Measurements from ENCODE around the gene CLIC3.

CLIC3 gene

DNA sequence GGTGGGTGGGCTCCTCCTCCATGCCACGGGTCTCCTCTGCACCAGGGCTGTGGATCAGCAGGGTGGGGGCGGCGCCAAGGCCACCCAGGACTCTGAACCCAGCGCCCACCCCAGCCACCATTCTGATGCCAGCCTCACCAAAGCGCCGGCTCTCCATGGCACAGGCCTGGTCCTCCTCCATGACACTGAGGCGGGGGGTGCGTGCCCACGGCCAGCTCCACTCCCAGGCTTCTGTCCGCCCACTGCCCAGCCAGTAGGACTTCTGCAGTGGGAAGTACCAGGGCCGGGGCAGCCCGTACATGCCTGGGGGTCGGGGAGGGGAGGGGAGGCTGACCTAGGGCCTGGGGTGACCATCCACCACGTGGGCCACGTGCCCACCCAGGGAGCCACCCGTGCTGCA is 20.1 kb upstream of the CLIC3 start:
- Mint-ChIP-seq H3K27me3 (ENCODE audit: low read depth) (no peaks in the 10 kb centered on the region), H3K4me3 (no peak overlapping the region), H3K27ac (no peak overlapping the region), H3K9me3 (no peaks in the 10 kb centered on the region), H3K4me1 (ENCODE audit: low read depth) (no peaks in the 10 kb centered on the region), H3K36me3 (ENCODE audit: low read depth) (no peaks in the 10 kb centered on the region)
- DNase-seq (ENCODE audit: low spot score) = no peak

DNA sequence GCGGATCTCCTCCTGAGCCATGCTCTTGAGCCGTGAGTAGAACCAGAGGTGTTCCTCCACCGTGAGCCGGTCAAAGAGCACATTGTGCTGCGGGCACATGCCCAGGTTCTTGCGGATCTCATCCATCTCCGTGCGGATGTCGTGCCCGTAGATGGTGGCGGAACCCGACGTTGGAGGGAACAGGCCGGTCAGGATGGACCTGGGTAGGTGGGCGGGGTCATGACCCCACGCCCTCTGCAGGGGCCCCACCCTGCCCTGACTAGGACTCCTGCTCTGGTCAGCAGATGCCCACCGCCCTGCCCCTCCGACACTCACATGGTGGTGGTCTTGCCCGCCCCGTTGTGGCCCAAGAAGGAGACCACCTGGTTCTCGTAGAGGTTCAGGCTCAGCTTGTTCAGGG is 19.6 kb upstream of the CLIC3 start:
- no peaks in the 10 kb centered on the region for H3K36me3 Mint-ChIP-seq (ENCODE audit: low read depth)
- no peak for DNase-seq (ENCODE audit: low spot score)
- no peaks in the 10 kb centered on the region for H3K9me3 Mint-ChIP-seq
- H3K4me1 Mint-ChIP-seq (ENCODE audit: low read depth) = no peaks in the 10 kb centered on the region
- H3K27me3 Mint-ChIP-seq (ENCODE audit: low read depth) = no peaks in the 10 kb centered on the region
- H3K27ac Mint-ChIP-seq = no peak overlapping the region
- no peak overlapping the region for H3K4me3 Mint-ChIP-seq

DNA sequence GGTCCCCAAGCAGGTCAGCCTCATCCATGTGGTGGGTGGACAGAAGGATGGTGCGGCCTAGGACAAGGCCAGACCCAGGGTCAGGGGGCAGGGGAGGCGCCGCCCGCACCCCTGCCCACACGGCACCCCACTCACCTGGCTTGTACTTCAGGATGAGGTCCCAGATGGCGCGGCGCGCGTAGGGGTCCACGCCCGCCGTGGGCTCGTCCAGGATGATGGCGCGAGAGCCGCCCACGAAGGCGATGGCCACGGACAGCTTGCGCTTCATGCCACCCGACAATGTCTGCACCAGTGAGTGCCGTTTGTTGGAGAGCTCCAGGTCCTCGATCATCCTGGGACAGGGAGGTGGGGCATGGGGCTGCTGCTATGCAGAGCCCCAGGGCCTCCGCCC is 19.2 kb upstream of the CLIC3 start:
- Mint-ChIP-seq H3K27me3 (ENCODE audit: low read depth) (no peaks in the 10 kb centered on the region), H3K4me3 (no peak overlapping the region), H3K27ac (no peak overlapping the region), H3K36me3 (ENCODE audit: low read depth) (no peaks in the 10 kb centered on the region), H3K4me1 (ENCODE audit: low read depth) (no peaks in the 10 kb centered on the region), H3K9me3 (no peaks in the 10 kb centered on the region)
- no peak for DNase-seq (ENCODE audit: low spot score)

DNA sequence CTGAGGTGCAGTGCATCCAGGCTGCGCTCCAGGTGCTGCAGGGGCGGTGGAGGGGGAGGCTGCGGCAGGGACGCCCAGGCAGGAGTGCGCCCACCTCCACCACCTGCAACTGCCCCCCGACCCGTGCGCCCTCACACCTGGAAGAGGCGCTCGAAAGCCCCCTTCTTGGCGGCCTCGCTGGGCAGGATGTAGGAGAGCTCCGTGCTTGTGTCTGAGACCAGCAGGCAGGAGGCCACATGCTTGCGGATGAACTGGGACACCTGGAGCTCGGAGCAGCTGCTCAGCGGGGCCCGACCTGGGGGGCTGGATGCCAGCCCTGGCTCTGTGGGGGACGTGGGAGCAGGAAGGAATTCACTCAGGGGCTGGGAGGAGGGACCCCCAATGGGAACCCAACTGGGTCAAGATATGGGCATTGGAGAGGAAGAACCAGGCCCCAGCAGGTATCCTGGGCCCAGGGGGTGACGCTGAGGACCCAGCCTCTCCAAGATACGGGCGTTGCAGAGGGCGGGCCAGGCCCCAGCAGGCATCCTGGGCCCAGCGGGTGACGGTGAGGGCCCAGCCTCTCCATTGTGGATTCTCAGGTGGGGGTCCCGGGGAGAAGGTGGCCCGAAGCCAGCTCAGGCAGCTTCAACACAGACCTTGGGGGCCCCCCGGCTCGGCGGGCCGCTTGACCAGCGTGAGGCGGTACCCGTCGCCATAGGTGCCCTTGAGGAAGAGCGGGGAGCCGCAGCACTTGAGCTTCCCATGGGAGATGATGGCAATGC is 18.6 kb upstream of the CLIC3 start:
- no peak for DNase-seq (ENCODE audit: low spot score)
- H3K27ac Mint-ChIP-seq = no peak overlapping the region
- no peaks in the 10 kb centered on the region for H3K27me3 Mint-ChIP-seq (ENCODE audit: low read depth)
- no peak overlapping the region for H3K4me3 Mint-ChIP-seq
- H3K36me3 Mint-ChIP-seq (ENCODE audit: low read depth) = no peaks in the 10 kb centered on the region
- H3K4me1 Mint-ChIP-seq (ENCODE audit: low read depth) = no peaks in the 10 kb centered on the region
- no peaks in the 10 kb centered on the region for H3K9me3 Mint-ChIP-seq

DNA sequence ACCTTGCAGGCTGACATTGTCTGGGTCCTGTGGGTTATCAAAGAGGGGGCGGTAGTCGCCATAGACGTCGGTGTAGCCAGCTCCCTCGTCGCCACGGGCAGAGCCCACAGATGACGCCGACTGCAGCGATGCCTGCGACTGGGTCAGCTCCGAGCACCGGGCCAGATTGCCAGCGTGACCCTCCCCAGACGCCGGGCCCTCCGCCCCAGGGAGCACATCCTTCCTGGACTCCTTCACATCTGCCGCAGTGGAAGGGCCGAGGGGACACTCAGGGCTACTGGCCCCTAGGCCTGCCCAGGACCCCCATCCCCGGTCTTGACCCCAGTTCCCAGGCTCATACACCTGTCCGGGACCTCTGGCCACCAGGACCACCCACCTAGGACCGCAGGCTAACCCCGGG is 17.8 kb upstream of the CLIC3 start:
- H3K4me1 Mint-ChIP-seq (ENCODE audit: low read depth) = no peaks in the 10 kb centered on the region
- H3K9me3 Mint-ChIP-seq = no peaks in the 10 kb centered on the region
- no peaks in the 10 kb centered on the region for H3K27me3 Mint-ChIP-seq (ENCODE audit: low read depth)
- no peaks in the 10 kb centered on the region for H3K36me3 Mint-ChIP-seq (ENCODE audit: low read depth)
- no peak for DNase-seq (ENCODE audit: low spot score)
- no peak overlapping the region for H3K27ac Mint-ChIP-seq
- H3K4me3 Mint-ChIP-seq = no peak overlapping the region

DNA sequence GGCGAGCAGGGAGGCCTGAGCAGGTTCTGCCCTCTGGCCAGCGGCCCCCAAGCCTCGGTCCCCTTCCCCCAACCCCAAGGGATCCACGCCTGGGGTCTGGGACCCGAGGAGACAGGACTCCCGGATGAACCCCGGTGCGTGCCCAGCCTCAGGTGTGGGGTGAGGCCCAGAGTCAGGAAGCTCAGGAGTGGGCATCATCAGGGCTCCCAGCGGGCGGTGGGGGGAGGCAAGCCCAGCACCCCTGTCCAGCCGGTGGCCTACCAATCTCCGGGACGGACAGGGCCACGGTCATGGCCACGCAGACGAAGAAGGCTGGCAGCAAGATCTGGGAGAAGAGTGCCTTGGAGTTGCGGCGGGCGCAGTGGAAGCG is 17.2 kb upstream of the CLIC3 start:
- no peaks in the 10 kb centered on the region for H3K9me3 Mint-ChIP-seq
- H3K27me3 Mint-ChIP-seq (ENCODE audit: low read depth) = no peaks in the 10 kb centered on the region
- DNase-seq (ENCODE audit: low spot score) = no peak
- H3K27ac Mint-ChIP-seq = no peak overlapping the region
- H3K4me1 Mint-ChIP-seq (ENCODE audit: low read depth) = no peaks in the 10 kb centered on the region
- H3K36me3 Mint-ChIP-seq (ENCODE audit: low read depth) = no peaks in the 10 kb centered on the region
- no peak overlapping the region for H3K4me3 Mint-ChIP-seq

DNA sequence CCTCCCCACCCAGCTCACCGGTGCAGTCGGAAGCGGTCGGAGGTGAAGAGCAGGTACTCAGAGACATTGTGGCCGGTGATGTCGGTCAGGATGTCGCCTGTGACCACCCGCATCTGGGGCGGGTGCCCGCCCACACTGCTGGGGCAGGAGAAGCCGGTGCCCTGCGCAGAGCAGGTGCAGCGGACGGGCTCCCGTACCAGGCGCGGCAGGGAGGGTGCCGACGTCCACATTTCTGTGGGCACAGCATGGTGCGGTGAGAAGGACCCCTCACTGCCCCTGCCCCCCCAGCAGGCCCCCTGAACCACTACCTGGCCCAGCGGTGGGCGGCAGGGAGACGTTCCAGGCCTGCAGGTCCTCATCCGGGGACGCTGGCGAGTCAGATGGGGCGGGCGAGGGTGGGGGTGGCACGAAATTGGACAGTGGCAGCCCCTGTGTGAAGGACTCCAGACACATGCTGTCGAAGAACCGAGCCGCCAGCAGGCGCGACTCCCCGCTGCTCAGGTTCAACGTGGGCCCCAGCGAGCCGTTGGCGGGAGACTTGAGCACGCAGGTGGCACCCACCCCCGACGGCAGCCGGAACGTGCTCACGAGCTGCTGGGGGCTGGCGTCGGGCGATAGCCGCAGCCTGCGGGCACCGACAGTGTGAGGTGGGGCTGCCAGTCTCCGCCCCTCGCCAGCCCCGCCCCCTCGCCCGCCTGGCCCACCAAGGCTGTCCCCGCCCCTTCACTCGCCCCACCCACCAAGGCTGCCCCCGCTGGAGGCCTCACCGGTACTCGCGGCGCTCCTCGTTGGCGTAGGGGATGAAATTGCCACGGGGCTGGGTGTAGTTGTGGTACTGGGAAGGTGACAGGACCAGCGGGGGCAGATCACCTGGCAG is 16.6 kb upstream of the CLIC3 start:
- Mint-ChIP-seq H3K36me3 (ENCODE audit: low read depth) (no peaks in the 10 kb centered on the region), H3K27me3 (ENCODE audit: low read depth) (no peaks in the 10 kb centered on the region), H3K9me3 (no peaks in the 10 kb centered on the region), H3K4me3 (no peak overlapping the region), H3K27ac (no peak overlapping the region), H3K4me1 (ENCODE audit: low read depth) (no peaks in the 10 kb centered on the region)
- no peak for DNase-seq (ENCODE audit: low spot score)

DNA sequence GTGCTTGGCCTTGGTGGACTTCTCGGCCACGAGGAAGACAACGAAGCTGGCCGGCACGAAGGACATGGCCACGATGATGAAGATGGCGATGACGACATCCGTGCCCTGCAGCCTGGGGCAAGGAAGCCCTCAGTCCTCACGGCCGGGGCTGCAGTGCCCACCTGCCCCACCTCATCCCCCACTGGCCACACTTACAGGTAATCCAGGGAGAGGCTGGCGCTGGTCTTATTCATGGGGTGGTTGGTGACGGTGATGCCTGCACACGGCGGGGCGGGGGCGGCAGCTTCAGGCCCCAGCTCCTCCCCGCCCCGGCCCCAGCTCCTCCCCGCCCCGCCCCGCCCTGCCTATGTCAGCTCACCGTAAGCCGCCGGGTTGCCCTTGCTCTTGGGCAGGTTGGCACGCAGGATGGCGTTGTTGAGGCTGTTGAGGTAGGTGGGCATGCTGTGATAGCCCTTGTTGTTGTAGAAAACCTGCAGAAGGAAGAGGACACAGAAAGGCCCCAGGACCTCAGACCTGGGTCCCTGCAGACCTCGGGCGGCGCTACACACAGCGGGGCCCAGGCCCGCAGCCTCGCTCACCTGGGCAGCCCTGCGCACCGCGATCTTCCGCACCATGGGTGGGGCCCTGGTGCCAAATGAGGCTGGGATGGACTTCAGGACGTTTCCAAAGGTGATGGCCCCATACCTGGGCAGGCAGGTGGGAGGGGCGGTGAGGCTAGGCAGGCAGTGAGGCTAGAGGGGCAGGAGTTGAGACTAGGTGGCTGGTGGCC is 15.7 kb upstream of the CLIC3 start:
- Mint-ChIP-seq H3K4me1 (ENCODE audit: low read depth) (no peaks in the 10 kb centered on the region), H3K36me3 (ENCODE audit: low read depth) (no peaks in the 10 kb centered on the region), H3K27ac (no peak overlapping the region), H3K4me3 (no peak overlapping the region), H3K27me3 (ENCODE audit: low read depth) (no peaks in the 10 kb centered on the region), H3K9me3 (no peaks in the 10 kb centered on the region)
- no peak for DNase-seq (ENCODE audit: low spot score)

DNA sequence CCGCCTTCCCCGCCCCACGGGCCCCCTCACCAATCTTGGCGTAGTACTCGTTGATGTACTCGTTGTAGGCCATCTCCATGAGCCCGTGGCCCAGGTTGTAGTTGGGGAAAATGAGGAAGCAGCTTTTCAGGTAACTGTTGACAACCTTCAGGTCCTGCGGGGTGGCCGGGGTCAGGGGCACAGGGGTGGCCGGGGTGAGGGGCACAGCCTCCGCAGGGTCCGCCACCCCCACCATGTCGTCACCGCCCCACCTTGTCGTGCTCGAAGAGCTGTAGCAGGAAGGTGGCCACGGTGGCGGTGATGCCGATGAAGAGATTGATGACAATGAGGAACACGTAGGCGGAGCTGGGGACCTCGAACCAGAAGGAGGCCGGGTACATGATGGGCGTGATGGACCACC is 14.8 kb upstream of the CLIC3 start:
- H3K4me1 Mint-ChIP-seq (ENCODE audit: low read depth) = no peaks in the 10 kb centered on the region
- no peak overlapping the region for H3K4me3 Mint-ChIP-seq
- H3K36me3 Mint-ChIP-seq (ENCODE audit: low read depth) = no peaks in the 10 kb centered on the region

DNA sequence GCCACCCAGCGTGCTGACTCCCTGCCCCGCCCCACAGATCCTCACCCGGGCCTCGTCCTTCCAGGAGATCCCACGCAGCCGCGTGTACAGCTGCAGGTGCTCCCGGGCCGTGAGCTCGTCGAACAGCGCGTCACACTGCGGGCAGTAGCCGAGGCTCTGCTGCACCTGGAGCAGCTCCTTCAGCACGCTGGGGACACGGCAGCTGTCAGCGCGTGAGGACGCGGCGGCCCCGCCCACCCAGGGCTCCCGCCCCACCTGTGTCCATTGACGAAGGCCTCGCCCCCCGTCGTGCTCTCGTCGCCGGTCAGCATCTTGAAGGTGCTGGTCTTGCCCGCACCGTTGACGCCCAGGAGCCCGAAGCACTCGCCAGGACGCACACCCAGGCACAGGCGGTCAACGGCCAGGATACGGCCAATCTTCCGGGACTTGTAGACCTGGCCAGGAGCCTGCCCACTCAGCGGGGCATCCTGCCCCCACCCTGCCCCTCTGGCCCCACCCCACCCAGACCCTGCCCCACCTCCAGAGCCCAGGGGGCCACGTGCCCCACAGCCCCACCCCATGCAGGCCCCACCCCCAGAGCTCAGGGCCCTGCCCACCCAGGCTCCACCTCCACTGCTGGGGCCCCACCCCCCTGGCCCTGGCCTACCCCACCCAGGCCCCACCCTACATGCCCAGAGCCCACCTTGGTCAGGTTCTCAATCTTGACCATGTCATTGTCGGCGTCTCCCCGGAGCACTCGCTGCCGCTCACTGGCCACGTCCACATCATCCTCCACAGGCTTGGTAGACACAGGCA is 13.8 kb upstream of the CLIC3 start:
- Mint-ChIP-seq H3K4me3 (no peak overlapping the region), H3K4me1 (ENCODE audit: low read depth) (no peaks in the 10 kb centered on the region), H3K27me3 (ENCODE audit: low read depth) (no peaks in the 10 kb centered on the region), H3K27ac (no peak overlapping the region), H3K9me3 (no peaks in the 10 kb centered on the region), H3K36me3 (ENCODE audit: low read depth) (no peaks in the 10 kb centered on the region)
- DNase-seq (ENCODE audit: low spot score) = no peak

More for the DNA sequence above, 14.8 kb upstream of the CLIC3 start:
- Mint-ChIP-seq H3K27me3 (ENCODE audit: low read depth) (no peaks in the 10 kb centered on the region), H3K27ac (no peak overlapping the region), H3K9me3 (no peaks in the 10 kb centered on the region)
- DNase-seq (ENCODE audit: low spot score) = no peak

DNA sequence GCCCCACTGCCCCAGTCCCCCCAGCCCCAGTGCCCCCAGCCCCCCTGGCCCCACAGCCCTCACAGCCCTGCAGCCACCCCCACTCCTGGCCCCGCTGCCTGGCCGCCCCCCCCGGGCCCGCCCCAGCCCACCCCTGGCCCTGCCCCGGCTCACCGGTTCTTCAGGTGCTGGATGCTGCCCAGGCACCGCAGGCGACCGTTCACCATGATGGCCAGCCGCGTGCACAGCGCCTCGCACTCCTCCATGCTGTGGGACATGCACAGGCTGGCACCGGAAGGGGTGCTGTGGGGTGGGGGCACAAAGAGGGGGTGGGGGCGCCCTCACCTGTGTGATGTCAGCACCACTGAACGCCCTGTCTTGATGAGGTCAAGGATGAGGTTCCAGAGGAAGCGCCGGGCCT is 12.8 kb upstream of the CLIC3 start:
- Mint-ChIP-seq H3K9me3 (no peaks in the 10 kb centered on the region), H3K4me3 (no peak overlapping the region), H3K27ac (no peak overlapping the region), H3K27me3 (ENCODE audit: low read depth) (no peaks in the 10 kb centered on the region), H3K4me1 (ENCODE audit: low read depth) (no peaks in the 10 kb centered on the region), H3K36me3 (ENCODE audit: low read depth) (no peaks in the 10 kb centered on the region)
- DNase-seq (ENCODE audit: low spot score) = no peak

DNA sequence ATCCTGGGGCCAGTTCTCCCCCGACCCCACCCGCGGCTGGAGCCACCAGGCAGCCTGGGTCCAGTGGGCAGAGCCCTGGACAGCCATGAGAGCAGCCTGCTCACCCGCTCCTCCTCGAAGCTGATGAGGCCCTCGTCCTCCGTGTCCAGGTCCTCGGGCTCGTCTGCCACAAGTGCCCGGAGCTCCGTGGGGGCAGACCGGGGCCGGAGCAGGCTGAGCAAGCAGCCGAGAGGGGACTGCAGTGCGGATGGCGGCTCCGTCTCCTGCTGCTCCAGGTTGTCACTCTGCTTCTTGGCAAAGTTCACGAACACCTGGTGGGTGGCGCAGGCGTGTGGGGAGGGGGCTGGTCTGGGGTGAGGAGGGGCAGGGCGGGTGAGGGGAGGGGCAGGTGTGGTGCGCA is 11.9 kb upstream of the CLIC3 start:
- H3K27ac Mint-ChIP-seq = no peak overlapping the region

DNA sequence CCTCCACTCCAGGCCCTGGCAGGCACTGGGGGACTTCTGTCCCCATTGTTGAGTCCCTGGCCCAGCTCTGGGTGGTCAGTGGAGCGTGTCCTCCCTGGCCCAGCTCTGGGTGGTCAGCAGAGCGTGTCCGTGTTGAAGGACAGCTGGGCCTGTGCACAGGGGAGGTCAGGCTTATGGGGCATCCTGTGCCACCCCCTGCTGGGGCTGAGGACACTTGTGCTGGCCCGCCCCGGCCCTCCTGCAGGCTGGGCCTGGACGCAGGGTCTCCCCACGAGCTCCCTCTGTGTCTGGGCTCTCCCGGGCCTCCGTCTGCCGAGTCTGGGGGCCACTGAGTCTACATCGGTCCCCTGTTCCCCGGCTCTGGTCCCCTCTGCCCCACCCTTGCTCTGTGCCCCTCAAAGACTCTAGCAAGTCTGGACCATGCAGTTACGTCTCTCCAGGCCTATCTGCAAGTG is 11.5 kb upstream of the CLIC3 start:
- Mint-ChIP-seq H3K36me3 (ENCODE audit: low read depth) (no peaks in the 10 kb centered on the region), H3K27me3 (ENCODE audit: low read depth) (no peaks in the 10 kb centered on the region), H3K4me3 (no peak overlapping the region), H3K4me1 (ENCODE audit: low read depth) (no peaks in the 10 kb centered on the region), H3K27ac (no peak overlapping the region), H3K9me3 (no peaks in the 10 kb centered on the region)
- no peak for DNase-seq (ENCODE audit: low spot score)

More for the DNA sequence above, 11.9 kb upstream of the CLIC3 start:
- Mint-ChIP-seq H3K4me3 (no peak overlapping the region), H3K36me3 (ENCODE audit: low read depth) (no peaks in the 10 kb centered on the region), H3K9me3 (no peaks in the 10 kb centered on the region), H3K4me1 (ENCODE audit: low read depth) (no peaks in the 10 kb centered on the region), H3K27me3 (ENCODE audit: low read depth) (no peaks in the 10 kb centered on the region)
- DNase-seq (ENCODE audit: low spot score) = no peak
